HUDEP-2 (cell line): Measurements from ENCODE around the gene ACAD10.
"Not testable (repeated sequence)": the region's sequence is repeated elsewhere in the genome, so short reads cannot be mapped to it uniquely, and the experiment has no call there.

ENCODE experiments used
- DNase-seq, 76 experiments: peaks; one replicate each; lab custom pipeline; 2025; ENCODE audit not compliant: unreplicated experiment in 76 of 76; lab: John Stamatoyannopoulos, UW

ACAD10 gene

DNA sequence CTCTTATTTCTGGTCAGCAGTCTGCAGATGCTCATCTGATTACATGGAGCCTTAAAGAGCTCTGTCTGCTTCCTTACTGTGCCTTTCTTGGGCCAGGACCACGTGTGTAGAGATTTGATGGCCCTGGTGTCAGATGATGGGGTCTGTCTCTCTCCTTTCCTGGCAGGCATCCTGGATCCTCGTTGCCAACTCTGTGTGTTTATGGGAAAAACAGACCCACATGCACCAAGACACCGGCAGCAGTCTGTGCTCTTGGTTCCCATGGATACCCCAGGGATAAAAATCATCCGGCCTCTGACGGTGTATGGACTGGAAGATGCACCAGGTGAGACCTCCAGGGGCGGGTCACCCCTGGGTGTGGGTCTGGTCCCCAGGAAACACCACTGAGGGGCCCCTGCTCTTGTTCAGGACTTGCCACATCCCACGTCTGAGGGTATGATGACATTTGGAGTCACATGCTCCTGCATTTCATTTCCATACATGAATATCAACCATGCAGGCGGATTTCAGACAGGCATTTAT is 62.4 kb downstream of the ACAD10 start:
- DNase-seq: no peak

DNA sequence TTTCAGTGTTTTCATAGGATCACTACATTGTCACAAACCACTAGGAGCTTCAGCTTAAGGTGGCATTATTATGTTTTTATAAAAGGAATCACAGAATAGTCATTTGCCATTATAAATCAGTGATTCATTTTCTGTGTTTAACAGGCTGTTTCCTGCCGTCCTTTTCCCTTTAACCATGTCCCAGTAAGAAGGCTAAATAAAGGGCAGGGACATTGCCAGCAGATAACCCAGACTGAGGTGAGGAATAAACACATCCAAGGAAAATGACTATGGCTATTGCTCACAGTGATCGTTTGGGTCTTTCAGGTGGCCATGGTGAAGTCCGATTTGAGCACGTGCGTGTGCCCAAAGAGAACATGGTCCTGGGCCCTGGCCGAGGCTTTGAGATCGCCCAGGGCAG is 63.0 kb downstream of the ACAD10 start:
- no peak for DNase-seq

DNA sequence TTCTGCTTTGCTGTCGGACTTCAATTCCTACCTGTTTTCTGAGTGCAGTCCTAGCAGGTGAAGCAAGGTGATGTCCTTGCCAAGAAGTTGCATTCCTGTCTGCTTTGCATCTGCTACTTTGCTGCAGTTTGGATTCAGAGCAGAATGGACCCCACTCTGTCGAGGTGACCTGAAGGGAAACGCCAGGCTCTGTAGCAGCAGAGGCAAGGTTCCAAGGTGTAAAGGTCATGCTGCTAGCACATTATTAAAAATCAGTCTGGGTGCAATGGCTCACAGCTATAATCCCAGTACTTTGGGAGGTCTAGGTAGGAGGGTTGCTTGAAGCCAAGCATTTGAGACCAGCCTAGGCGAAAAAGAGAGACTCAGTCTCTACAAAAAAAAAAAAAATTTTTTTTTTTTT is 63.5 kb downstream of the ACAD10 start:
- DNase-seq: no peak

DNA sequence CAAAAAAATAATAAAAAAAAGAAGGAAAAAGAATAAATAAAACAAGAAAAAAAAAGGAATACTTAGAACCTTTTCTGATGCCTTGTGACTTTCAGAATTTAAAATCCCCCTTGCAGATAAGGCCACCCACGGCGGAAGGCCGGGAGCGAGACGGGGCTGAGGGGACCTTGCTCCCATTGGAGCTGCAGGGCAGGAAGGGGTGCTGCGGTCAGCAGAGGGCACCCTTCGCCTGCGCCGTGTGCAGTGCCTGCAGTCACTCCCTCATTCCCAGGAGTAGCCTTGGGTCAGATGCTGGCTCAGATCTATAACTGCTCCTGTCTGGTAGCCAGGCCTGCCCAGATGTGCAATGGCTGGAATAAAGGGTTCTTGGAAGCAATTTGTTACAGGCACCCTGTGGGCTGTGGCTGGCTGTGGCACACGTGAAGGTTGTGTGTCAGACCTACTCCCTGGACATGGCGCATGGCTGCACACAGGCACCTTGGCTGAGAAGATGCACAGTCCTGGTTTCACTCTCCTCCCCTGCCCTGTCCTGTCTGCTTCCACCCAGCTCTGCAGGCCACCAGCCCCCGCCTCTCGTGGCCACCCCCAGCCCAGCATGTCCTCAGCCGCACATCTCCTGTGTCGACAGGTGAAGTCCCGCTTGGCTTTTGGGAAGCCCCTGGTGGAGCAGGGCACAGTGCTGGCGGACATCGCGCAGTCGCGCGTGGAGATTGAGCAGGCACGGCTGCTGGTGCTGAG is 67.5 kb downstream of the ACAD10 start:
- peak in 25 of 76 experiments; percentile 4 to 39 (median 11) for DNase-seq

DNA sequence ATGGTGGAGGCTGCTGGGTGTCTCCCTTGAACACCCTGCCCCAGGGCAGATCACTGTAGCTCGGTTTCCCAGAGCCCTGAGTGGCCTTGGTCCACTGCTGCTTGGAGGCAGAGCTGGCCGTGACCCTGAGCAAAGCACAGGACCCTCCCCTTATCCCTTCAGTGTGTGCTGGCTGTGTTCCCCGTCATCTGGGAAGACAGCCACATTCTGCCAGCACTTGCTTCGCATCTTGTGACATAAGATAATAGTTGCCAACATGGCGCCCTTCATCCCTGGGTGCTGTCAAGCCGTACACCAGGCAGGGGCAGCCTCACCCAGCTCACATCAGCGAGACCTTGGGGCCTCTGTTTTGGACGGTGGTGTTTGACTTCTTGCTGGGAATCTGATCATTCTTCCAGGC is 68.8 kb downstream of the ACAD10 start:
- DNase-seq: no peak

DNA sequence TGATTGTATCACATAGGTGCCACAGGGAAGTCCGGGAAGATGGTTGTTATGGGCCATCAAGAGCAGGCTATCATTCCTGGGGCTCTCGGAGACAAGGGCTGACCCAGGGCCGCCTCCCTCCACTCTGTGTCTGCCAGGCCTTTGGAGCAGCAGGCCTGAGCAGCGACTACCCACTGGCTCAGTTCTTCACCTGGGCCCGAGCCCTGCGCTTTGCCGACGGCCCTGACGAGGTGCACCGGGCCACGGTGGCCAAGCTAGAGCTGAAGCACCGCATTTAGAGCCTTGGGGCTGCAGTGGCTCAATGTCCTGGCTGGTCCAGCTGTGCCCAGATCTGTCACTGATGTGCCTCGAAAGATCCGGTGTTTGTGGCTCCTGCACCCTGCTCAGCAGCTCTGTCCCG is 70.3 kb downstream of the ACAD10 start:
- DNase-seq: no peak

DNA sequence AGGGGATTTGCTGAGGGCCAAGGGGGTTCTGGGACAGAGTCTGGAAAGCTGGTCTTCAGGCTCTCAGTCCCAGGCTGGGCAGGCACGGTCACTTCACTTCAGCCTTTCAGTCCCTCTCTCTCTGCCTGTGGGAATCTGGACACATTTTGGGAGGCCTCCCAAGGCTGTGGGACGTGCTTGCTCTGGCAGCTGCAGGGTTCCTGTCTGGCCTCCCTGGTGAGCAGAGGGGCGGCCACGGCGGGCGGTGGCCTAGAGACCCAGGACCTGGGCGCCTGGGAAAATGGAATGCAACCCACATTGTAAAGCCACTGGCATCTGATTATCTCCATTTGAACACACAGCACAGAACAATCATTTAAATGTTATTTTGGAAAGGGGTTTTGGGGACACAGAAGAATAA is 70.8 kb downstream of the ACAD10 start:
- no peak for DNase-seq

DNA sequence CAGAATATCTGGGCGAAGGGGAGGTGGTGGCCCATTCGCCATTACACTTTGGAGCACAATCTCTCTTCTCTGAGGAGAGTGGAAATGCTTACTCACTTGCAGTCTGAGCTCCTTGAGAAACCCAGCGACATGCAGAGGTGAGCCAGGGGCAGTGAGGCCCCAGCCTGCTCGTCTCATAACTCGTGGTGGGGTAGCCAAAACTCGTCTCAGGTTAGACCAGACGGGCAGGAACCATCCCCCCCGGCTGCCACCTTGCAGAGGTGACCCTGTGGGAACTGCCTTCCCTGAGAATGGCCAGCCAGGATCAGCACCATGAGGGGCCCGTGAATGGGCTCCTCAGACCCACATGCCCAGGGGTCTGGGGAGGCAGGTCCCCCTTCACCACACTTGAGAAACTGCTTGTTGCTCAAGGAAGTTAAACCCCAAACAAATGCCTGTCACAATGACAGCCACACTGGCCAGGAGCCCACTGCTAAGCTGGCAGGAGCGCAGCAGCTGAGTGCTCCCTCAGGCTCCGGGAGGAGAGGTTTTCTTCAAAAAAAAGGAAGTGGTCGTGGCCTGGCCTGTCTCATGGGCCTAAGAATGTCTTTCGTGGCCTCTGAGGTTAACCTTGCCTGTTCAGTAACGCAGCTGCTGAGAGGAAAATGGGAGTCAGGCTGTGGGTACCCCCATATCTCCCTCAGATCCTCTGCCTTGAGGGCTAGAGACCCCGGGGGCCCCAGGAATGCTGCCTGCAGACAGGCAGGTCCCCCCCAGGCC is 71.7 kb downstream of the ACAD10 start:
- peak in 12 of 76 experiments; percentile 9 to 30 (median 16) for DNase-seq

DNA sequence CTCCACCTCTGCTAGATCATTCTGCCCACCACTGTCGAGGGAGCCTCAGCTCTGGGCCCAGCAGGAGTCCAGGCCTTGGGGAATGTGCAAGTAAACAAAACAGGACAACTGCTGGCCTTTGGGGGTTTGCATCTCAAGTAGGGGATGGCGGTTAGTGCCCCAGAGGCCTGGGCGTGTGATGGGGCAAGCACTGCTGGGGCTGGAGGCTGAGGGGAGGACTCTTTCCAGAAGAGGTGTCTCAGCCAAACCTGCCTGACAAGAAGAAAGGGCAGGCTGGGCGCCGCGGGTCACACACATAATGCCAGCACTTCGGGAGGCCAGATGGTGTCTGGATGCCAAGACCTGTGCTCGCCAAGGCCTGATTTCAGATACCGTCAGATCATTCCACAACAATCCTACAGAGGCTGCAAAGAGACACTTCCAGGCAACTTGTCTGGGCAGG is 72.3 kb downstream of the ACAD10 start:
- DNase-seq: no peak

DNA sequence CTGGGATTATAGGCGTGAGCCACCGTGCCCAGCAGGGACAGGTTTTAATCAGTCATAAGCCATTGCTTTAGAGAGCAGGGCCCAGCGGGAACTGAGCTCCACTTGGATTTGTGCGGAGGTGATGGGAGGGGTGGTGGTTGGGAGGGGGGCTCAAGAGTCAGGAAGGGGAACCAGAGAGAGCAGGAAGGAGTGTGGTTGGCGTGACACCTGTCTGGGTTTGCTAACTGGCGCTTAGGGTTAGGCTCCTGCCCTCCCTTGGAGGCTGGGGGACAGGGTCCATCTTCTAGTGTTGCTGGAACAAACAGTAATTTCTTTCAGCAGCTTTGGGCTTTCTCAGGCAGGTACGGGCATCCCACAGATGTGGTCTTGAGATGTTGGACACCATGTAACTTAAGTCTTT is 73.4 kb downstream of the ACAD10 start:
- no peak for DNase-seq

DNA sequence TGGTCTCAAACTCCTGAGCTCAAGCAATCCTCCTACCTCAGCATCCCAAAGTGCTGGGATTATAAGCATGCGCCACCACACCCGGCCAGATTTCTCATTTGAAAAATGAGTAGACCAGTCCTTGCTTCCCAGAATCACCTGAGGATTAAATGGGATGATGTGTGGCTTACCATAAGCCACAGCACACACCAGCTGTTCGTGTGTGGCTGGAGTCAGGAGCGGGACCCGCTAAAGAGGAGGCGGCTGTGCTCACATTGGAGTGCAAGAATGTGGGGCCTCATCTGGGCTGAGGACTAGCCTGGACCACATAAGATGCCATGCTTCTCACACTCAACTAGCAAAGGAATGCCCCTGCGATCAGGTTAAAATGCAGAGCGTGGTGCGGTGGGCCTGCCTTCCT is 74.1 kb downstream of the ACAD10 start:
- no peak for DNase-seq

DNA sequence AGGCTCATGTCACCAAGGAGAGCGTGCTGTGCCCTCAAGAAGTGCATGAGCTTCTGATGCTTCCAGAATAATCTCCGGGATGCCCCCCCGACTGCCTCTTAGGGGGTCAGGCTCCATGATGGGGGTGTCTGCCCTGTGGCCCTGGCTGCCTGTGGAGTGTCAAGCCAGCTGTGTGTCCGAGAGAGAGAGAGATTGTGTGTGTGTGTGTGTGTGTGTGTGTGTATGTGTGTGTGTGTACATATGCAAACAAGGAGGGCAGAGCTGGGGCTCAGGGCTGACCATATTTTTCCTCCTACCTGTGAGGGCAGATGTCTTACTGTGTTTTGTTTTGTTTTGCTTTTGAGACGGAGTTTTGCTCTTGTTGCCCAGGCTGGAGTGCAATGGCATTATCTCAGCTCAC is 75.2 kb downstream of the ACAD10 start:
- no peak for DNase-seq

DNA sequence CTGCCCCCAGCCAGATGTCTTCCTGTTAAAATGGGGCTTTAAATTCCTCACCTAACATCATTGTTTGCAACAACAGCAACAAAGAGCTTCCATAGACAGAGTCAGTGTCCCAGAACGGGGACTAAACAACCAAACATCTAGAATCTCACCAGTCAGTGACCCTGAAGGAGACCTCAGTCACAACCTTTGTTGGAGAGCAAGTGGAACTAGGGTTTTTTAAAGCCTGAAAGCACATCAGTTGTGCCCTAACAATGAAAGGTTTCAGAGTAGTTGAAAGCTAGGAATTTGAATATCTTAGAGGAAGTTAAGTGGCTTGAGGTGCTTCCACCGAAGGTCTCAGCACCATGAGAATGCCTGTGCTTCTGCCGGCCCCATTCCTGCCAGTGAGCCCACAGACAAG is 75.9 kb downstream of the ACAD10 start:
- DNase-seq: no peak

DNA sequence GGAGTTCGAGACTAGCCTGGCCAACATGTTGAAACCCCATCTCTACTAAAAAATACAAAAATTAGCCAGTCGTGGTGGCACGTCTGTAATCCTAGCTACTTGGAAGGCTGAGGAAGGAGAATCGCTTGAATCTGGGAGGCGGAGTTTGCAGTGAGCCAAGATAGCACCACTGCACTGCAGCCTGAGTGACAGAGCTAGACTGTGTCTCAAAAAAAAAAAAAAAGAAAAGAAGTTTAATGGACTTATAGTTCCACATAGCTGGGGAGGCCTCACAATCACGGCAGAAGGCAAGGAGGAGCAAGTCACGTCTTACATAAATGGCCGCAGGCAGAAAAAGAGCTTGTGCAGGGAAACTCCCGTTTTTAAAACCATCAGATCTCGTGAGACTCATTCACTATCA is 77.7 kb downstream of the ACAD10 start:
- DNase-seq: not testable (repeated sequence)

DNA sequence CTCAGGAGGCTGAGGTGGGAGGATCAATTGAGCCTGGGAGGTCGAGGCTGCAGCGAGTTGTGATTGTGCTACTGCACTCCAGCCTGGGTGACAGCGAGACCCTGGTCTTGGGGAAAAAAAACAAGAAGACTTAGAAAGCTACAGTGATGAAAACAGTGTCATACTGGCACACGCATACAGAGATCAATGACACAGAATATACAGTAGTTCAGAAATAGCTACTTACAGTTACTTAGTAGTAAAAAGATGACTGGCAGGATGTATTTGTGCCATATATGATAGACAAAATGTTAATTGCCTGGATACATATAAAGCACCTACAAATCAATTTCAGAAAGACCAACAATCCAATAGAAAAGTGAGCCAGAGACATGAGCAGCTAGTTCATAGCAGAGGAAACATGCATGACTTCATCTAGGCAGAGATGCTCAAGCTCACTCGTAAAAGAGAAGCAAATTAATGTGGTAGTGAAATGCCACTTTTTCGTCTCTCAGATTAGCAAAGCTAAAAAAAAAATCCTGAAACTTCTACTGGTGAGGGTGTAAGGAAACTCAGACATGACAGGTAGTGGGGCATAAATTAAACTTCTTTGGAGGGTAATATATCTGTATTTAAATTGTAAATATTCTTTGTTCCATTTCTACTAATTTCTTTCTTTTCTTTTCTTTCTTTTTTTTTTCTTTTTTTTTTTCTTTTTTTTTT is 78.4 kb downstream of the ACAD10 start:
- DNase-seq: no peak

DNA sequence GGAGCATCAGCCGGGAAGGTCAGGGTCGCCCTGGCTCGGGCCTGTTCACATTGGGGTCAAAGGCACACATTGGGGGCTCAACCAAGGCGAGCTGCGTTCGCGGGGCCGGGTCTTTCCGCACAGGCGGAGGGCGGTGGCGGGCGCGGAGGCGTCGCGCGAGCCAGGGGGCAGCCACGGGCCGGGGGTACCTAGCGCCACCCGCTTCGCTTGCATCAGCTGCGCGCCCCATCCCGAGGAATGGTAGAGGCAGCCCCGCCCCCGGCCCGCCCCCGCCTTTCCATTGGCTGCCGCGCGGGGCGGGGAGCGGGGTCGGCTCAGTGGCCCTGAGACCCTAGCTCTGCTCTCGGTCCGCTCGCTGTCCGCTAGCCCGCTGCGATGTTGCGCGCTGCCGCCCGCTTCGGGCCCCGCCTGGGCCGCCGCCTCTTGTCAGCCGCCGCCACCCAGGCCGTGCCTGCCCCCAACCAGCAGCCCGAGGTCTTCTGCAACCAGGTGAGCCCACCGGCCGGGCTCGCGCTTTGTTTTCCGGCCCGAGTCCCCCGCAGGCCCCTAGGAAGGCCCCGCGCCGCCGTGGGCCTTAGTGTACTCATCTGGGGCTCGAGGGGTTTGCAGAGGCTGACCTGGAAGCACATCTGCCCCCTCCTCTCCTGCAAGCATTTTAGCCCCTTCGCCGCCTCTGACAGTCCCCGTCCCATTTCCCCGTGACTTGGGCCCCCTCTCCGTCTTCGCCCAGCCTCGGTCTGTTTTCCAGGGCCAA is 80.9 kb downstream of the ACAD10 start, which contains the start of gene ALDH2:
ALDH2 (plus strand) TSS at position 326 of the 754 bp plus-strand sequence; CDS start at position 376, 50 bp downstream.
- DNase-seq: peak in 2 of 76 experiments; percentile 13 to 20

DNA sequence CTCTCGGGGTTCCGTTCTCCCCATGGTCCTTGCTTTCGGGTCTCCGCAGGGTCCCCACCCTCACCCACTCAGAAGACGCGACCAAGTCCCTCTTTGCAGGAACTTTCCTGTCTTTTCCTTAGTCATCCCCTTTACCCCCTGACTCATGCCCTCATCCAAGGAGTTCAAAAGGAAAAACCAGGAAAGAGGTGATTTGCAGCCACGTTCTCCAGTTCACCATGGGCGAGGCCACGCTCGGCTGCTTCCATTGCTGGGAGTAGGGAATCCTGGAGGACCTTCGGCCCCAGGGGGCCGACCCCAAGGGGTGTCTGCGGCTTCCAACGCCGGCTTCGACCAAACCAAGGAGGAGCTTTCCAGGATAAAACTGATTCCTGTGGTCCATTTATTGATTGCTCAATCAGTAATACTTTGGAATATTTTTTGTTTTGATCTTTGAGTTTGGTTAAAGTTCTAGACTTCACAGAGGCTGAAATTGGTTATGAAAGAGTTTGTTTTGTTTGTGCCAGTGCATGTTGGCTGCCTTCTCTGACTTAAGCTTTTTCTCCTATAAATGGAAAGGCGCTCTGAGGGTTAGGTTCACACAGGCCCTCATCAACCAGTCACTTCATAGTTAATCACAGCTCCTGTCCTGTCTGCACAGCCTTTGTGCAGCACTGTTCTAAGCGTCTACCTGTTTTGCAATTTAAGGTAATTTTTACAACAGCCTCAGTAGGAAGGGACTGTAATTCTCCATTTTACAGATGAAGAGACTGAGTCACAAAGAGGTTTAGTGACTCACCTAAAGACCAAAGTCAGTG is 81.7 kb downstream of the ACAD10 start:
- no peak for DNase-seq

DNA sequence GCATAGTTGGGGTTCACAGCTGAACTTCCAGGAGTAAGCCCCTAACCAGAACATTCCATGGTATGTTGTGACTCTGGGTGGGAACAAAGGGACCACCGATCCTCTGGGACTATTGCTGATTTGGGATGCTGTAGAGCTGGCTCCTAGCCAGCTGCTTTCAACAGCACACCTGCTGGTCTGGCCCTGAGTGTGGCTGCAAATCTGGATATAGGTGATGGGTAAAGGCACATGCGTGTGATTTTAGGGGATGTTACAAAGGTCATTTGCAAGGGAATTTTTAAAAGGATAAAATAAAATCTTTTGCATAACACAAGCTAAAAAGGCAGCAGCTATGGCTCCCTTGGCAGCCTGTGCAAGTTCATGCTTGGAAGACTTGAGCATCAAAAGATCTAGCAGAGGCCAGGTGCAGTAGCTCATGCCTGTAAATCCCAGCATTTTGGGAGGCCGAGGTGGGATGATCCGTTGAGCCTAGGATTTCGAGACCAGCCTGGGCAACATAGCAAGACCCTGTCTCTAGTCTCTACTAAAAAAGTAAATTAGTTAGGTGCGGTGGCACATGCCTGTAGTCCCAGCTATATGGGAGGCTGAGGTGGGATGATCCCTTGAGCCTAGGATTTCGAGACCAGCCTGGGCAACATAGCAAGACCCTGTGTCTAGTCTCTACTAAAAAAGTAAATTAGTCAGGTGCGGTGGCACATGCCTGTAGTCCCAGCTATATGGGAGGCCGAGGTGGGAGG is 82.5 kb downstream of the ACAD10 start:
- no peak for DNase-seq

DNA sequence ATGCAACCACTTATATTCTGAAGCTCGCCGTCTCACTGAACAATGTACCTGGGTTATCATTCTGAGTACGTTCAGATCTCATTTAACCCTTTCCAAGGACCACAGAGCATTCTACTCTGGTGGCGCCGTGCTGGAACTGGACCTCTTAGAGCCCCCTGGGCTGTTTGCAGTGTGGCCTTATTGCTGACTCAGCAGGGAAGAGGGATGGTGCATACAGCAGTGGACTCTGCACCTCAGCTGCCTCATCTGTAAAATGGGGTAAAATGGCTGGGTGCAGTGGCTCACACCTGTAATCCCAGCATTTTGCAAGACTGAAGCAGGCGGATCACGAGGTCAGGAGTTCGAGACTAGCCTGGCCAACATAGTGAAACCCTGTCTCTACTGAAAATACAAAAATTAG is 83.7 kb downstream of the ACAD10 start:
- DNase-seq: no peak
